ENCODE measurements around the gene NFKB1.
"Not testable (repeated sequence)": the region's sequence is repeated elsewhere in the genome, so short reads cannot be mapped to it uniquely, and the experiment has no call there.

NFKB1 gene

DNA sequence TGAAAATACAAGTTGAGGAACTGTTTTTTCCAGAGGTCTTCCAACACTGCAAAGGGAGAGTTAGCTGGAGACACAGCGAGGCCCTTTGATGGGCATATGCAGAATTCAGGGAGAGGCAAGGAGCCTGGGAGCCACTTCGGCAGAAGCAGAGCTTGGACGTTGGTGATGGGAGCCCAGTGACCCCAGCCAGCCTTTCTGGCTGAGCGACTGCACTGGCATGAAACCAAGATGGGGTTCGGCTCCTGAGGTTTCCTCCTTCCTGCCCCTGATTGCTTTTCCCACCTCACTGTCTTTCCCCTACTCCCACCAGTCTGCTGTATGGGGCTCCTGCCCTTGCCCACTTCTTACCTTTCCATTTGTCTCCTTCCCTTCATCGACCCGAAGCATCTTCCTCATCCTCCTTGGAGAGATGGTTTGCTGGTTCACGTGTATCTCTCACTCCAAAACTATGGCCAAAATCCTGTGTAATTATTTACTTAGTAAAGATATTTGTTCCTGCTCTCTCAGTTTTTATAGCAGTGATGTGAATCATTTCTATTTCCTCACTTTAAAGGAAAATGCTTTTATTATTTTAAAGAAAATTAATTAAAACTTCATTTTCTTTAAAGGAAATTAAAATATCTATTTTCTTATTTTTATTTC lies 100.5 kb downstream of the NFKB1 start:
- no peak for DNase-seq

DNA sequence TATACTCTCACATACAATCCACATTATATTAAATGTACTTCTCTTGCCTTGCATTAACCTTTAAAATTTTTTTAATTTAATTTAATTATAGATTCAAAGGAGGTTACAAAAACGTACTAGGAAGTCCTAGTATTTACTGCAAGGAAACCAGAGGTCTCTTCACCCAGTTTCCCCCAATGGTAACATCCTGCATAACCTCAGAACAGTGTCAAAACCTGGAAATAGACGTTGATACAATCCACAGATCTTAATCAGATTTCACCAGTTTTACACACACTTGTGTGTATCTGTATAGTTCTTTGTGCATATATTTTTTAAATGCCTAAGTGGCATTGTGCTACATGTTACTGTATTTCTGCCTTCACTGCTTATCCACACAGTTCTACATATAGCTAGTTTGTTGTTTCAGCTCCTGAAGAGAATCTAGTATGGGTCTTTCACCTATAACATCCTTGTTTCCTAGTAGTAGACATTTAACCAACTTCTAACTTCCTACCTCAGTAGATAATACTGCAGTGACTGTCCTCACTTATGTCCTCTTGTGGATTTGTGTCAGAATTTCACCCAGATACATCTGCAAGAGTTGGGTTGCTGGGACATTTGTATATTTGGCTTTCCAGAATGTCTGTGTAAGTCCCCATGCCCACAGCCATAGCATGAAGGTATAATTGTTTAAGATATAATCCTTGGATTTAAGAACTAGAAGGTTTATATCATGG lies 103.2 kb downstream of the NFKB1 start:
- DNase-seq = no peak

DNA sequence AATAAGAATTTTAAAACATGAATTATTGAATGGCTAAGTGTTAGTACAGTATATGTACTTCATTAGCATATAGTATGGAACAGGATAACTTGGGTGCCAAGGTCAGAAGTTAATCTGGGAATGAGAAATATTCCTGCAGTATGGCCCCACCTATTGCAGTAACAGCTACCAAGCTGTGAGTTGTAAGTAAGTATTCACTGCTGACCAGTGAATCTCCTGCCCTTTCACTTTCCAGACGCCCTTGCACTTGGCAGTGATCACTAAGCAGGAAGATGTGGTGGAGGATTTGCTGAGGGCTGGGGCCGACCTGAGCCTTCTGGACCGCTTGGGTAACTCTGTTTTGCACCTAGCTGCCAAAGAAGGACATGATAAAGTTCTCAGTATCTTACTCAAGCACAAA lies 105.1 kb downstream of the NFKB1 start:
- no peak for DNase-seq

DNA sequence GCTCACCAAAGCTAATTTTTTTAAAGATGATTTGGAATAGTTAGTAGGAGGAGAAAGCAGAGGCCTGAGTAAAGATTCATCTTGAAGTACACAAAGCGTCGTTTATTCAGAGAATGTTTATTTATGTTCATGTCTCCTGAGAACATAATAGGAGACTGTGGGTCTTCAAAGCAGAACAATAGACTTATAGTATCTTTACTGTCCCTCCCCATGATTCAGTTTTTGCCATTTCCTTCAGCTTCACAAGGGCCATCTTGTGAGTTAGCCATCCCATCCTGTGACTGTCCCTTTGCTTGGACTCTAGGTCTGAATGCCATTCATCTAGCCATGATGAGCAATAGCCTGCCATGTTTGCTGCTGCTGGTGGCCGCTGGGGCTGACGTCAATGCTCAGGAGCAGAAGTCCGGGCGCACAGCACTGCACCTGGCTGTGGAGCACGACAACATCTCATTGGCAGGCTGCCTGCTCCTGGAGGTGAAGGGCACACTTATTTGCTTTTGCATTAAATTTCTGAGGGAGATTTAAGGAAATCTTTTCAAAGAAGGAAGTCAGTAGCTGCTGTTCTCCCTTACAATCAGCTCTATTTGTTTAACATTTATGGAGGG lies 105.8 kb downstream of the NFKB1 start:
- DNase-seq = no peak

DNA sequence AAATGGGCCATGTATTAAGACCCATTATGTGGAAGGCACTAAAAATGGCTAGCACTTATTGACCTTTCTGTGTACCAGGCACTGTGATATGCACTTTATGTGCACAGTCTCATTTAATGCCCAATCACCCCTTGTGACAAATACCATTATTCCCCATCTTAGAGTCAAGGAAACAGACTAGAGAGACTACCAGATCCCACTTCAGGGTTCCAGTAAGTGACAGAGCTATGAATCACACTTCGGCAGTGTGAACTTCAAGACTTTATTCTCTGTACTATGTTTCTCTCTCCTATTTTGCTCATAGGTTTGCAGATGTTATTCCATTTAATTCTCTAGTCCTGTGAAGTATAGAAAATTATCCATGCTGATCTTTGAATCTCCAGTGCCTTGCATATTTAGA lies 107.0 kb downstream of the NFKB1 start:
- no peak for DNase-seq

DNA sequence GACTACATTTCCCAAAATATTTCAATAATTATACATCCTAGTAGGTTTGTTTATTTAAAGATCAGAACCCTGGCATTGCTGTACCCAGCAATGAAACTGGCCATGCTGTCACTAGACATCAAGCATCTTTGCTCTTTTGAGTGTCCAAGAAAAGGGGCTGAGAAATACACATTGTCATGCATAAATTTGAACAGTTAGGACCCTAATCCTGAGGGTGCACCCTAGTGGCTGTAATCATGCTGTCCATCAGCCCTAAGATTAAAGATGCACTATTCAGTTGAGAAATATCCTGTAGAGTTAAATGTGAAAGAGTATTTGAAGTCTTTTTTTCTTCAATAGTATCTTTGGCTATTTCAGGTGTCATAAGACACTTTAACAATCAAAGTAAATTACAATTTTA lies 108.8 kb downstream of the NFKB1 start:
- no peak for DNase-seq

DNA sequence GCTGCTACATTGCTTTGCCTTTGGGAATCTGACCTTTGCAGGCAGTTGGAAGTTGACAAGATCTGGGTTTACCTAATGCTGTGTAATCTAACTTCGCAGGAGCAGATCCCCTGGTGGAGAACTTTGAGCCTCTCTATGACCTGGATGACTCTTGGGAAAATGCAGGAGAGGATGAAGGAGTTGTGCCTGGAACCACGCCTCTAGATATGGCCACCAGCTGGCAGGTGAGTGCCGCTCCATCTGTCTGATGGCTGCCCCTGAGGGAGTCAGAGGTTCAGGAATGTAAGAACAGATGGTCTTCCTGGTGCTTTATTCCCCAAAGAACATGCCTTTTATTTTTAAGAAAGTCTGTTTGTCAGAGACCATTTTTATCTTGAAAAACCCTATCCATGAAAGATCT lies 109.3 kb downstream of the NFKB1 start:
- no peak for DNase-seq

DNA sequence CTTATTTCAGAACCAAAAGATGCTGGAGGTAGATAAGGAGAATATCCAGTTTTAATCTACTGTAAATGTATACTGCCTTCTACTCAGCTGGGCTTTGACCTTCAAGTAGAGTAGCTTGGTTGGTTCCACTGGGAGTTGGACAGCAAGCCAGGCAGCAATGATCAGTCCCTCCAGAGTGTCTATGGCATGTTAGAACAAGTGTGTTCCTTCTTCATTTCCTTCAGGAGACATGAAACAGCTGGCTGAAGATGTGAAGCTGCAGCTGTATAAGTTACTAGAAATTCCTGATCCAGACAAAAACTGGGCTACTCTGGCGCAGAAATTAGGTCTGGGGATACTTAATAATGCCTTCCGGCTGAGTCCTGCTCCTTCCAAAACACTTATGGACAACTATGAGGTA lies 111.1 kb downstream of the NFKB1 start:
- no peak for DNase-seq

DNA sequence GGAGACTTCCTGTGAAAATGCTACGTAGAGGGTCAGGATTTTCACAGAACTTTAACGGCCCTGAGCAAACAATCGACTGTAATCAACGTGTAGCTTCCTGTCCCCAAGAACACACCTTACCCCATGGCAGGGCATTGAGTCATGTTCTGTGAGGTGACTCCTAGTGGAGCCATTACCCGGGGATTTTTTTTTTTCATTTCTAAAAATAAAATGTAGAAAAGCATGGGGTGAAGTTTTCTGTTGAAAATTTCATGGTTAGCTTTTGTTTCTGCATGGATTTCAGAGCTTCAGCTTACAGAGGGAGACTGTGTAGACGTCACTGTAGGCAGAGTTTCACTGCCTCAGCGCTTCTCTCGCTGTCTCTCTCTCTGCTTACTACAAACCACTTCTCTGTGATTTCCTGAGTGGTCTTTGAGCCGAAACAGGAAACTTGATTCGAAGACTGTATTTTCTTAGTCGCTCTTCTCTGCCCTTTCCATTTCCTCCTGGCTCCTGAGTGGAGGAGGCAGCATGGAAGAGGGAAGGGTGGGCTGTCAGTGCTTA lies 111.7 kb downstream of the NFKB1 start:
- DNase-seq = no peak

DNA sequence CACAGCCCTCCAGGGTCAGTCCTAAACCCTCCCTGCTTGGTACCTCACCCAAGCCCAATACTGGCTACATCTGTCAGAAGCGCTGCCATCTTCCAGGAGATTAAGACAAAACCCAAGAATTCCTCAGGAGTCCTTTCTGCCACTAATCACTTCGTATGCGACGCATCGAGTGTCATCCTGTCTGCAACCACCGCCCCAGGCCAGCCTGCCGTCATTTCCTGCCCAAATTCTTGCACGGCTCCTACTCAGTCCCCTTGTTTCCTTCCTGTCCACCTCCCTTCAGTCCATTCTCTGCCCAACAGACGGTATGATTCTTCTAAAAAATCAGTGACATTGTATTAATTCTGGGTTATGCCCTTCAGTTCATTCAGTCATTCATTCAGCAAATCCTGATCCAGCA lies 113.6 kb downstream of the NFKB1 start:
- DNase-seq = no peak

DNA sequence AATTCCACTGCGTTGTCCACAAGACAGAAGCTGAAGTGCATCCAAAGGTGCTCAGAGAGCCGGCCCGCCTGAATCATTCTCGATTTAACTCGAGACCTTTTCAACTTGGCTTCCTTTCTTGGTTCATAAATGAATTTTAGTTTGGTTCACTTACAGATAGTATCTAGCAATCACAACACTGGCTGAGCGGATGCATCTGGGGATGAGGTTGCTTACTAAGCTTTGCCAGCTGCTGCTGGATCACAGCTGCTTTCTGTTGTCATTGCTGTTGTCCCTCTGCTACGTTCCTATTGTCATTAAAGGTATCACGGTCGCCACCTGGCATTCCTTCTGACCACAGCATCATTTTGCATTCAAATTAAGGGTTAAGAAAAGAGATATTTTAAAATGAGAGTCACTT lies 115.5 kb downstream of the NFKB1 start:
- DNase-seq = no peak

DNA sequence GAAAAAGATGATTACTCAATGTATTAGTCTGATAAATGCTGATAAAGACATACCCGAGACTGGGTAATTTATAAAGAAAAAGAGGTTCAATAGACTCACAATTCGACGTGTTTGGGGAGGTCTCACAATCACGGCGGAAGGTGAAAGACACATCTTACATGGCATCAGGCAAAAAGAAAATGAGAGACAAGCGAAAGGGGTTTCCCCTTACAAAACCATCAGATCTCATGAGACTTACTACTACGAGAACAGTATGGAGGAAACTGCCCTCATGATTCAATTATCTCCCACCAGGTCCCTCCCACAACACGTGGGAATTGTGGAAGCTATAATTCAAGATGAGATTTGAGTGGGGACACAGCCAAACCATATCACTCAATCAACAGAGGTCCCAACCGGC lies 117.9 kb downstream of the NFKB1 start:
- not testable (repeated sequence) for DNase-seq

DNA sequence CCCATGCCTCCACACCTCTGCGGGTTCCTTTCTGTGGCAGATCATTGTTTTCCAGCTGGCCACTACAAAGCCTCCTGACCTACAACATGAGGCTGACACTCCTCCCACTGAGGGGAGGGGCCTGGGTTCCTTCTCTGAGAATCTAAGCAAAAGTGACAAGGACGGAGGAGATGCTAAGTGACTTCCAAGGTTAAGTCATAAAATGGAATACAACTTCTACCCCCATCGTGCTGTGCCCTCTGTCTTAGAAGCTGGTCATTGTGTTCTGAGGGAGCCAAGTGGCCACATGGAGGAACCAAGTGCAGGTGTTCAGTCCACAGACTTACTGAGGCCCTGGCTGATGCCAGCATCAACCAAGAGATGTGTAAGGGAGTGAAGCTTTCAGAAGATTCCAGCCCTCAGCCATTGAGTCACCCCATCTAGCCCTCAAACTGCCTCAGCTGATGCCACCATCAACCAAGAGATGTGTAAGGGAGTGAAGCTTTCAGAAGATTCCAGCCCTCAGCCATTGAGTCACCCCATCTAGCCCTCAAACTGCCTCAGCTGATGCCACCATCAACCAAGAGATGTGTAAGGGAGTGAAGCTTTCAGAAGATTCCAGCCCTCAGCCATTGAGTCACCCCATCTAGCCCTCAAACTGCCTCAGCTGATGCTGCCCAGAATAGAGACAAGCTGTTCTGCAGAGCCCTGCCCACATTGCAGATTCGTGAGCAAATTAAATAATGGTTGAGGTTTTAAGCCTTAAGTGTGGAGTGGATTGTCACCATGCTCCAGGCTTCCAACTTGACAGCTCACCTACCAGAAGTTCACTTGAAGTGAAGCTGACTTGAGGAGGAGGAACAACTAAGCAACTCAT lies 118.8 kb downstream of the NFKB1 start:
- not testable (repeated sequence) for DNase-seq

DNA sequence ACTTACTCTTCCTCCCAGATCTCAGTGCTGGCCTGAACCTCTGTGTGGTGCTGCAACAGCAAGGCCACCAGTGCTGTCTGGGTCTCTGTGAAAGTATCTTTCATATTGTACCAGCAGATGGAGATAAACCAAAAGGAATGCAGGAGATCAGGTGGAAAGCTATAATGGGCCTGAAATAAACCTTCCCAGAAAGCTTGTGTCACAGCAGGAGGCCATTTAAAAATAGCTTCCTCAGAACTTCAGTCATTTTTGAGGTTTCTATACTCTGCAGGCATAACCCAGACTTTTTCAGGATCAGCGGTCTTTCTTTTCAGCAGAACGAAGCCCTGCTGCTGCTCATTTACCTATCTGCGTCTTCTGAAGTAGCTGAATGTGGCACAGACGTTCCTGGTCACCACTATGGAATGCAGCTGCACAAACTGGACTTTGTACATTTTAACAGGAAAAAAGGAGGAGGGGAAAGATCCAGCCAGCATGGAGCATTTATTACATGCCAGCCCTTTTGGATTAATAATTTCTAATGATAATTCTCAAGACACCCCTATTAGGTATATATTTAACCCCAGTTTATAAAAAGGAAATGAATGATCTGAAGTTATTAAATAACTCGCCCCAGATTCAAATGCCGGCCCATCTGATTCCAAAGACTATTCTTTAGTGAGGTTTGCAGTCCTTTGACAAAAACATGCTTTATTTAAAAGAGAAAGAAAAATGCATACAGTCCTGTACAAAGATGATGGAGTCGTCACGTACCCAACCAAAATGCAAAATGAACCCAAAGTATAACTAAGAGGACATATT lies 119.7 kb downstream of the NFKB1 start:
- no peak for DNase-seq

DNA sequence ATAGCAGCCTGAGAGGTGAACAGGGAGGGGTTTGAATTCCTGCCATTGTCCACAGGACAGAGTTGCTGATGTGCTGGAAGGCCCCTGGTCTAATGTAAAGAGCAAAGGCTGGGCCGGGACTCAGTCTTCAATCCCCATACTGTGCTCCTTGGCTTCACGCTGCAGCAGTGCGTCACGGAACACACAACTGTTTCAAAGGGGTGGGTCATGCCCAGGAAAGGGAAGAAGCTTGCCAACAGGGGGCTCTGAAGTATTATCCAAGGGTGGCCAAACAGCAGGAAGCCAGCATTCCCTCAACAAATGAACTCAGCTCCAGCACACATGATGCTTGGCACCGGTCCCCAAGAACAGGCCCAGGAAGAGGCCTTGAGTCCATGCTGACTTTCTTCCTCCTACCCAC lies 122.5 kb downstream of the NFKB1 start:
- no peak for DNase-seq

DNA sequence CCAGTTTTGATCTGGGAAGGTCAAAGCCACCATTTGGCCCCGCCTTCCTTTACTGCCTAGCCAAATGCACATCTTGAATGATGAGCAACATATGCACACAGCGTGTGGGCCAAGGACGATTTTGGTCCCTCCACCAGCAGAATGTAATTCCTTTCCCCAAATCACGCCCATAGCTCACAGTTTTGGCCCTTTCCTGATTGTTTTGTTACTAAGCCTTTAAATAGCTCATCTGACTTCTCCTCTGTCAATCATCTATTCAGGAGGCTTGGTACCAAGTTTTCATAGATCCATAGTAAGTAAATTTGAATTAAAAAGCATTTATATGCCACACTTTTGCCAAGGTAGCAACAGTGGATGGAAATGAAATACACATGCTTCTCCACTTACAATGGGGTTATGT lies 123.3 kb downstream of the NFKB1 start:
- no peak for DNase-seq

DNA sequence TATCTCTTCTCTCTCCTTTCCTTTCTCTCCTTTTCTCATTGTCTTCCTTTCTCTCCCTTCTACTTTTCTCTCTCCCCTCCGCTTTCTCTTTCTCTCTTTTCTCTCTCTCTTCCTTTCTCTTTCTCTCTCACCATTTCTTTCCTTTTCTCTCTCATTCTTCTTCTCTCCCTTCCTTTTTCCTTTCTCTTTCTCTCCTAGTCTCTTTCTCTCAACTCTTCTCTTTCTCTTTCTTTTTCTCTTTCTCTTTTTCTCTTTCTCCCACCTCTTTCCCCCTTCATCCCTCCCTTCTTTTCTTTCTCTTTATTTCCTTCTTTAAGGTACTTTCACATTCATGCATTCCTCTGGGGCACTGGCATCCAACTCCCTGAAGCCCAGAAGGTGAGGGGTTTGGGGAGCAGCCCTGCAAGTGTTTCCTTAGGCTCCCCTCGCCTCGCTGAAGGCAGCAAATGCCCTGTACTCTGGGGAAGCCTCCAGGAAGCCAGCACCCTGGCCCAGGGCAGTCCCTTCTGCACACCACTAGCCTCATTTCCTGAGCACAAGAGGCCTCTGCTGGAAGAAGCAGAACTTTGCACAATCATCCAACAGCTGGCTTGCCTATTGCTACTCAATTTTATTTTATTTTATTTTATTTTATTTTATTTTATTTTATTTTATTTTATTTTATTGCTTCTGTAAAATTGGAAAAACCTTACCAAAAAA lies 124.2 kb downstream of the NFKB1 start:
- no peak for DNase-seq

DNA sequence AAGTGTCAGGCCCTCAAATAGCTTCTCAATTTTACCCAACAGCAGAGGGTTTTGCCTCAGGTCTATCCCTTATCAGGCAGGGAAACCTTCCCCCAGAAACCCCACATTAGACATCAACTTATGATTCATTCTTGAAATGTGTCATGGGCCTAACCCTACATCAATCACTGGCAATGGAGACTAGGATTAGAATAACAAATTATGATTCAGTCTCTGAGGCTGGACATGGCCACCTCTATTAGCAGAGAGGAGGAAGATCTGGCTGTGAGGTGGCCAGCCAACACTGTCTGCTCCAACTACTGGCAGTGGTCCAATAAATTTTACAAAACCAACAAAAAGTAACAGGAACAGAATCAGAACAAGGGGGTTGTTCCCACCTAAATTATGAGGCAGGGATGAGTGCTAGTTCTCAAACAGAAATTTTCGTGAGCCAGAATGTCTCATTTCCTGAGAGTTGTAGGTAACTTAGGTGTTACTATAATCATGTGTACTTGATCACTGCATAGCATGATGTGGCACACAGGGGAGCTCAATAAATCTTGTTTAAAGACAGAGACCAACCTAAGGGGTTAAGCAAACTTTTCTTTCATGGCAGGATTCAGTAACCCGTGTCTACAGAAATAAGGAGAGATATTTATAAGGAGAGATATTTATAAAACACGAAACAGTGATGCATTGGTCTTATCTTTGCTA lies 126.8 kb downstream of the NFKB1 start:
- no peak for DNase-seq

DNA sequence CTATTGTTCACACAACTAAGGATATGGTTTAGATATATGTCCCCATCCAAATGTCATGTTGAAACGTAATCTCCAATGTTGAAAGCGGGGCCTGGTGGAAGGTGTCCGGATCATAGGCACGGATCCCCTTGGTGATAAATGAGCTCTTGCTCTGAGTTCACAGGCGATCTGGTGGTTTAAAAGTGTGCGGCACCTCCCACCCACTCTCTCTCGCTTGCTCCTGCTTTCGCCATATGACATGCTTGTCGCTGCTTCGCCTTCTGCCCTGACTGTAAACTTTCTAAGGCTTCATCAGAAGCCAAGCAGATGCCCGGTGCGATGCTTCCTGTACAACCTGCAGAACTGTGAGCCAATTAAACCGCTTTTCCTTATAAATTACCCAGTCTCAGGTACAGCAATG lies 128.5 kb downstream of the NFKB1 start:
- DNase-seq = no peak

DNA sequence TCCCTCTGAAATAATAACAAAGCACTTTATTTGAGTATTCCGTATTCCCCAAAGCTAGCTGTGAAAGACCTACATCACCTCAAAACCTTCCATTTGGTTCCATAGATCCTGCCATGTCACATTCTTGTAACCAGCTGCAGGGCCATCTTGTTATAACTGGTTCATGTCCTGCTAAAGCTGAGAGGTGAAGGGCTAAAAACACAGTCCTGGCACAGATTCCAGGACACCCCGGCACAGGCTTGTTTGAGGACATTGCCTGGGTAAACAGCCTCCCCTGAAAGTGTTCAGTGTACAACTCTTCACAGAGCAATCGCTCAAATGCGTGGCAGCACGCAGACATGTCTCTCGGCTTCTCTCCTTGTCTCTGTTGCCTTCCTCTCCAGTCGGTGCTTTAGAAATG lies 130.5 kb downstream of the NFKB1 start:
- no peak for DNase-seq

Measured in activated CD8-positive, alpha-beta memory T cell treated with anti-CD3 and anti-CD28 coated beads, Interleukin-2, amount 50 U/mL, for 48 hours (primary cell).